HG02798 (cell line): Measurements from ENCODE around the gene NT5C1B.

Experiments
- ATAC-seq: cut with Tn5 transposase; IDR thresholded peaks from one replicate; pipeline ENCODE4 v1.9.1; 2021; ENCODE audit warnings: mild to moderate bottlenecking; ENCODE audit not compliant: unreplicated experiment, poor library complexity

Gene NT5C1B

DNA sequence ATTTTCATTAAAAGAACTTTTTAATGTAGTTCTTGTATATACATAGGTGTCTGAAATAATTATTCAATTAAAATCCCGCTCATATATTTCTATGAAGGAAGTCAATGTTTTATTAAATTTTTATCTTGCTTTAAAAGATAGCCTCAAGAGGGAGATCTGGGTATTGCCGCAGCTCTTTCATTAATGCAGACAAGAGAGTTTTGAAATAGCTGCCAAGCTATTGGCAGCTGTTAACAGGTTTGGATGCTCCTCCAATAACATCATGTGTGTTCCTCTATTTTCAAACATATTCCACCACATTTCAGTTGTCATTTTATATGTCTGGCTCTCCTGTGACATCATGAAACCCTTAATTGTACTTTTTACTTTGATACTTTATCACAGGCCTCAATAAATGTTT is 12.9 kb upstream of the NT5C1B start:
- no peak for ATAC-seq

DNA sequence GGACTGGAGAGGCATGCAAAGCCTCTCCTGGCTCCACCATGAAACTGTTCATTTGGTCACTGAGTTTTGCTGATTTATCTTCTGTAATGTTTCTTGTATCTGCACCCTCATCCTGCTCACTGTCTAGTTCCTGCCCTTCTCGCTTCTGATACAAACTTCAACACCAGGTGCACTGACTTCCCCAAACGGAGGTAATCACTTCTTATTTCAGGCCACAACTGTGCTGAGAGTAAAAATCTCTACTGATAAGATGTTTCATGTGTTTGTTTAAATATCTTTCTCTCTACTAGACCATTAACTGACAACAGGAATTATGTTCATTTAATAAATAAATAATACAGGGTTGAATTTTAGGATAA is 10.9 kb upstream of the NT5C1B start:
- no peak for ATAC-seq

DNA sequence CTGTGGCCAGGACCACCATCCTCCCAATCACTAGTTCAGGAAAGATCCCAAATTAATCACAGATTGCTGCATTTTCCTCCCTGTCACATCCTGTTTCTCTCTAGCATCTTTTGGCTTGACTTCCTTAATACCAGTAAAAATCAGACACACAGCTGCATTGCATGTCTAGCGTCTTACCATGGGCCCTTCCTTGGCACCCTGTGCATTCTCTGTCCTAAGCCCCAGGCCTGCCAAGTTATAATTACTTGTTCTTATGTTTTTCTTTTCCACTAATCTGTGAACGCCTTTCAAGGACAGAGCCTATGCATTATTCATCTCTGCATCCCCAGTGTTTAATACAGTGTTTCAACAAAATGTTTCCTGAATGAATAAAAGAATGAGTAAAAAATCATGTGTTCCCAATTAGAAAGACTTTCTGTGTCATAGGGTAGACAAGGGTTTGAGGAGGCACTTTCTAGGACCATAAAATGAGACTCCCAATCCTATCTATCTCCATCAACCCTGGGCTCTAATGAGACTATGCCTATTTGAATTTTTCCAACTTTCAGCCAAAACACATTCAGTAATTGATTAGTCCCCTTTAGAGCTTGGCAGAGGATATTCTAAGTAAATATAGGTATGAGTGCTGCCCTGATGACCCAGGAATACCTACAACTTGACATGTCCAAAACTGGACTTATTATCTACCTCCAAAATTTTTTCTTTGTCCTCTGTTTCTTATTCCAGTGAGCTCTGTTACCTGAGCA is 10.3 kb upstream of the NT5C1B start:
- ATAC-seq: no peak

DNA sequence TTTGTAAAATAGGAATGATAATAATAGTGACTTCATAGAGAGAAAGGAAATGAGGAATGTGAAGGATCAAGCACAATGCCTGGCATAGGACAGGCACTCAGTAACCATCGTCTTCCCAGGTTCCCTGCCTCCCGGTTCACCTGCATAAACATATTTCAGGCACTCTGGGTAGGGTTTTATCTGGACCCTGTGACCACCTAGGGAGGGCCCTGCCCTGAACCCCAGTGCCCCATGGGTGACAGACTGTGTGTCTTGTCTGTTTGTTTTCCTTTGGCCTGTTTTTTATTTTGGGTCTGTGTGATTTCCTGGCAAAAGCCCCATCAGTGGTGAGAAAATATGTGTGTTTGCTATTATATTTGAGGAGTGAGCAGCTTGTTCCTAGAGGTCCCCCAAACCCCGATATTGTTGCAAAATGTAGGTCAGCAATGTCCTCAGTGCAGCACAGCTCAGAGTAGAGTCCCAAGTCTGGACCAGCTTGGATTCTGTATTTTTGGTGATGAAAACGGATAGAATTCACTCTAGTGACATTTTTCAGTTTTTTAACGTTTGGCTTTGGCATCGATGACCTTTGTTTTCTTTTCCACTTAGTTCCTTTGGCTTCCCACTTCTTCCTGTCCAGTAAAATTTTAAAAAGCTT is 9.6 kb upstream of the NT5C1B start:
- no peak for ATAC-seq

DNA sequence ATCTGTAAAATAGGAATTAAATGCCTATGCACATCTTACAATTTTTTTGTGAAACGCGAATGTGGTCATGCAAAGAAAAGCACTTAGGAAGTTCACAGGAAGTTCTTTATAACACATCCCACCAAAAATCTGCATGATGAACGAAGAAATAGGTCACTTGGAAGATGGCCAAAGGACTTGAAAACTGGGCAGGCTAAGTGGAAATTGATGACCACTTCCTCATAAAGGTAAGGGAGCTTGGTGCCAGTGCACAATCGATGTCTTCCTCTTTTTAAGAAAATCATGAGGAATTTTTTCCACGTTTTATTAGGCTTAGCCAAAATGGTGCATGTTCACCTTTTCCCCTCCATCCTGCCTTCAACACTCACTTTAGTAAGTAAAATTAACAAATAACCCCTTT is 8.2 kb upstream of the NT5C1B start:
- no peak for ATAC-seq

DNA sequence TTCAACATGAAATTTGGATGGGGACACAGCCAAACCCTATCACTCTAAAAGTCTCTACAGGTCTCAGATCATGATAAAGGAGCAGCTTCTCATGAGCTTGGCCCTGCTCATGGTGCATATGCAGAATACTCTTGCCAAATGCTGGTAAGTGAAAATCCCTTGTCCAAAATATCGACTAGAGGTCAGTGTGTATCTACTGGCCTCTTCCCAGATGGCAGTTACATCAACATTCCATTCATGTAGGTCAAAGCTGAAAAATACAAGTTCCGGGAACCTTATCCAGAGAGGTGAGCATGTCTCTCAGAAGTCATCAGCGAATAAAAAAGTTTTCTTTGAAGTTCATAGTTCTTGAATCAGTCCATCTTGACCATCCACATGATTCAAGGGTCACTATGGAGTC is 7.6 kb upstream of the NT5C1B start:
- ATAC-seq: no peak

DNA sequence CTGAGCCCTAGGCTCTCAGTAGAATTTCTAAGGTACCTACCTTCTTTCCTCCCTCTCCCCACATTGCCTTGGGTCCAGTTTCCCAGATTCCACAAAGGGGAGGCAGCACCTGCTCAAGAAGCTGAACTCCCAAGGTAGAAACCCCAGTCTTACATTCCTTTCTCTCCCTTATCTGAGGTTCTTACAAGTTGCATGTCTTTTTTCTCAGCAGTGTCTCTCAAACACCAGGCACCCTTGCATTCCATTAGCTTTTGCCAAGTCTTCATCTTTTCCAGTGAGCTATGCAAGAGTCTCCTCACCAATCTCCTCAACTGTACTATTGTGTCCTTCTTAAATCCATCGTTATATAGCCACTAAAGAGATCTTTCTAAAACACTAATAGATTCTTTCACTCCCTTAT is 4.1 kb upstream of the NT5C1B start:
- no peak for ATAC-seq

DNA sequence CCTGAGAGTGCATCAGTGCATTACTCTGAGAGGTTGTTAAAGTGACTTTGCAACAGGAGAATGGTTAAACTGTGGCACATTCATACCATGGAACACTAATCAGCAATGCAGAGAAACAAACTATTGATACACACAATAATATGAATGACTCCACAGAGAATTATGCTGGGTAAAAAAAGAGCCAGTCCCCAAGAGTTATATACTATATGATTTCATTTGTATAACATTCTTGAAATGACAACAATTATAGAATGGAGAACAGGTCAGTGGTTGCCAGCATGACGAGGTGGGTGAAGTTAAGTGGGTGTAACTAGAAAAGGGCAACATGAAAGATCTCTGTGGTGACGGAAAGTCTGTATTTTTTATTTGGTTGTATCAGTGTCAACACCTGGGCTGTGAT is 3.0 kb upstream of the NT5C1B start:
- ATAC-seq: no peak

DNA sequence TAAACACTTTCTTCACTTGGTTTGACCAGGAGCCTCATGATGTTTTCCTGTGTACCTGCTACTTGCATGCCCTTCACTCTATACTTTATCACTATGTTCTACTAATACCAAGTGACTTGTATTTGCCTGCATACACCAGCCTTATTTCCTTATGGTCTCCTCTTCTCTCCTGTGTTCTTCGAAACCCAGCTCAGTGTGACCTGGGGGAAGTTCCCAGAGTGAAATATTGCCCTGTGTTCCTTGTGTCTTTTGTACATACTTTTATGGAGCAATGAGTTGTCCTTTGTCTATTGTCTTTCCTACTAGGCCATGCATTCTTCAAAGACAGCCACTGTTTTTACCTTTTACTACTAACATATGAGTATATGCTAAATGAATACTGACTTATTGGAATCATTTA is 567 bp downstream of the NT5C1B start:
- no peak for ATAC-seq

DNA sequence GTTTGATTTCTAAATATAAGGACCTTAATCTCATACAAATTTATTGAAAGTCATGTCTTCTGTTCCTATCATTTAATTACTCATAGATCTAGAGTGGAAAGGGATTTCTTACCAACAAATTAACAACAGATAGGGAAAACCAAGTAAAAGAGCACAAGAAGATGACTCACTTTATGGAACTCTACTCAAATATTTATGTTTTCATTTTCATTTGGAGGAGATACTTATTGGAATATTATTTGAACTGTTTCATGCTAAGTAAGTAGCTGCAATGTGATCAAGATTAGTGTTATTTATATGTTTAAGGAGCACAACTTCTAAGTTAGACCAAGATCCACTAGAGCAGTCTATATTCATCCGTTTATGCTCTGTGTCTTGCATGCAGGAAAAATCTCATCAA is 1.3 kb downstream of the NT5C1B start:
- ATAC-seq: no peak

DNA sequence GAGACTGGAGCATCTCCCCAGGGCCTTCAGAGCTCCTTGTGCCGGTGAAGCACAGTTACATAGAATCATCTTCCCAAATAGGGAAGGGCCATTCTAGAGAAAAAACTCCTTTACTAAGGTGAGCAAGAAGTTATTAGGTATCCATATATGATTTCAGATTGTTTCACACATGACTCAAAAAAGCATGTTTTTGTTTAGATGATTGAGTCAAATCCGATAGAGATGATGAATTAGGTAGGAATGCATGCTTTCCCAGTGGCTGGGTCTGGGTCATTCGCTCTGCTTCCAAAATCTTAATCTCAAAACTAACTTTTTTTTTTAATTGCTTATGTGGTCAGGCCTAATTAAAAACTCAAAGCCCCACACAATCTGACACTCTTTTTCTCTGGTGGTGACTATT is 3.8 kb downstream of the NT5C1B start:
- no peak for ATAC-seq

DNA sequence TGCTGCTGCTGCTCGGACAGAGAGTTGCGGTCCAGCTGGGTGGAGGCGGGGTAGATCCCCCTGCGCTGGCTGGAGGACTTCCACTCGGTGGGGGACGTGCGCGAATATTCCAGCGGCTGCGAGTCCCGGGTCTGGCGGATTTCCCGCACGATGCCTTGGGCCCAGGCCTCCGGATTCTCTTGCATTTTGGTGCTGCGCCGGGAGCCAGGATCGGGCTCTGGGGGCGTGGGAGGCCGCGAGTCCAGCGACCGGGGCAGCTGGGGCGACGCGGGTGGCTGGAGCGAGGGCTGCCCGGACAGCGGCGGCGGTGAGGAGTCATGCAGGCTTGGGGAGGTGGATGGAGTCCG is 4.8 kb downstream of the NT5C1B start:
- no peak for ATAC-seq

DNA sequence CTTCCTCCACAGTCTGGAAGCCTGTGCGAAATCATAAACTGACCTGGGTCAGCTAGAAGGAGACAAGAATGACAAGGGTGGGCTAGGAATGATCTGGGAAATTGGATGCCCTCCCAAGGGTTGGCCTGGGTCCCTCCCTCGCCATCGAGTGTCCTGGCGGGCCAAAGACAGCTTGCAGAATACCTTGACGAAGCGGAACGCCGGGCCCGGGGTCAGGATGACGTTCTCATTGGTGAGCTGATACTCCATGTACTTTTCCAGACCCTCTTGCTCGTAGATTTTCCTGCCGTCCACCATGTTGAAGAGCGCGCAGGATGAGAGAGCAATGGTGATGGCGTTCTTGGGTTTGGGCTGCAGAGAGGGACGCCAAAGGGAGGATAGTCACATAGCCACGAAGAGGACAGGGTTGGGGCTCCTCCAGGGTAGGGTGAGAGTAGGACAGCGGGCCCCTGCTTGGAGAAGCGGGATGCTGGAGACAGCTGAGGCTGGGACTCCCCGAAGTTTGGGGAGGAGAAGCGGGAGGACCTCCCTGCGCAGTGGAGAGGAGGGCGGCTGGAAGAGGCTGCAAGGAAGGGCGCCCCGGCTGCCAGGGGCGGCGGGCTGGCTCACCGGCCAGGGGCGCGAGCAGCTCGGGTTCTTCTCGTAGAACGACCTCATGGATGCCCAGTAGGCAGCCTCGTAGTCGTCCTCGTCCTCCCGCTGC is 5.3 kb downstream of the NT5C1B start:
- ATAC-seq: no peak

DNA sequence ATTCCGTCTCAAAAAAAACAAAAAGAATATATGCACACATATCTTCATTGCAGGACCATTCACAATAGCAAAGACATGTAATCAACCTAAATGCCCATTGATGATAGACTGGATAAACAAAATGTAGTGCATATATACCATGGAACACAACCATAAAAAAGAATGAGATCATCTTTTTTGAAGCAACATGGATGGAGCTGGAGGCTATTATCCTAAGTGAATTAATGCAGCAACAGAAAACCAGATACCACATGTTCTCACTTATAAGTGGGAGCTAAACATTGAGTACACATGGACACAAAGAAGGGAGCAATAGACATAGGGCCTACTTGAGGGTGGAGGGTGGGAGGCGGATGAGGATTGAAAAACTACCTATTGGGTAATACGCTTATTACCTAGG is 8.8 kb downstream of the NT5C1B start:
- no peak for ATAC-seq

DNA sequence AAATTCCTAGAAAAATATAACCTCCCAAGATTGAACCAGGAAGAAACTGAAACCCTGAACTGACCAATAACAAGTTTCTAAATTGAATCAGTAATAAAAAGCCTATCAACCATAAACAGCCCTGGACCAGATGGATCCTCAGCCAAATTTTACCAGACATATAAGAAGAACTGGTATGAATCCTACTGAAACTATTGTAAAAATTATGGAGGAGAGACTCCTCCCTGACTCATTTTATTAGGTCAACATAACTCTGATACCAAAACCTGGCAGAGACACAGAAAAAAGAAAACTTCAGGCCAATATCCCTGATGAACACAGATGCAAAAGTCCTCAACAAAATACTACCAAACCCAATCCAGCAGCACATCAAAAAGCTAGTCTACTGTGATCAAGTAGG is 11.3 kb downstream of the NT5C1B start:
- no peak for ATAC-seq

DNA sequence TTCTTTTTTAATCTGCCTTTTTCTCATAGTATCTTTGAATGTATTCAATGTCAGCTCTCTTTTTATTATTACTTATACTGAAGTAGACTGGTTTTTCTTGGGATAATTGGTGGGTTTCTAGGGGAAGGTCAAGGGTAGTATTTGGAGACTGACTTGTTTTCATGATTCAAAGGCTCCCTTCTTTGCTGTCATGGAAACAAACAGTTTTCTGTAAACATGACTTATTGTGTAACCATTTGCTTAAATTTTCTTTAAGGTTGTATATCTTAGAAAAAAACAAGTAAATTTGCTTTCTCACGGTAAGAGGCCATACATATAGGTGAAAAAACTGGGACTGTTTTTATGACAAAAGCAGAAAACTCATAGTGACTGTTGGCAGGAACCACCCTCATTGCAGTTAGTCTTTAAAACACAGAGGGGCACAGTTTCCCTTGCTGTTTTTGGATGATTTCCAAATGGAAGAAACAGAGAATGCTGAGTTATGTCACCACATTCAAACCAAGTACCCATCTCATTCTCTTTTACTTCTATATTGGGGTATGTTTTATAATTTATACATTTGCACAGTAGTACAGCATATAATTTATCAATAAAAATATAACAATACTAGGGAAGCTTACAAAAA is 23.1 kb downstream of the NT5C1B start:
- no peak for ATAC-seq

DNA sequence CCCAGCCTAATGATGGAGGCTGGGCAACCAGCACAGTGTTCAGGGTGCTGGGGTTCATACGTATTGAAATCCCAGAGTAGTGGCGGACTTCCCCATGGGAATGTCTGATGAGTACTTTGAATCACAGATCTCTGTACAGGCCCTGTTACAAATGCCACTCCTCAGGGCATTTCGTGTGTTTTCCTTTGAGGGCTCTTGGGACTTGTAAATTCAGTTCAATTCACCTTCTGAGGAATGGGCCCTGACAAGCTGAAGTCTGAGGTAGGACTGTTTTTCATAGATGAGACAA is 28.6 kb downstream of the NT5C1B start:
- no peak for ATAC-seq

DNA sequence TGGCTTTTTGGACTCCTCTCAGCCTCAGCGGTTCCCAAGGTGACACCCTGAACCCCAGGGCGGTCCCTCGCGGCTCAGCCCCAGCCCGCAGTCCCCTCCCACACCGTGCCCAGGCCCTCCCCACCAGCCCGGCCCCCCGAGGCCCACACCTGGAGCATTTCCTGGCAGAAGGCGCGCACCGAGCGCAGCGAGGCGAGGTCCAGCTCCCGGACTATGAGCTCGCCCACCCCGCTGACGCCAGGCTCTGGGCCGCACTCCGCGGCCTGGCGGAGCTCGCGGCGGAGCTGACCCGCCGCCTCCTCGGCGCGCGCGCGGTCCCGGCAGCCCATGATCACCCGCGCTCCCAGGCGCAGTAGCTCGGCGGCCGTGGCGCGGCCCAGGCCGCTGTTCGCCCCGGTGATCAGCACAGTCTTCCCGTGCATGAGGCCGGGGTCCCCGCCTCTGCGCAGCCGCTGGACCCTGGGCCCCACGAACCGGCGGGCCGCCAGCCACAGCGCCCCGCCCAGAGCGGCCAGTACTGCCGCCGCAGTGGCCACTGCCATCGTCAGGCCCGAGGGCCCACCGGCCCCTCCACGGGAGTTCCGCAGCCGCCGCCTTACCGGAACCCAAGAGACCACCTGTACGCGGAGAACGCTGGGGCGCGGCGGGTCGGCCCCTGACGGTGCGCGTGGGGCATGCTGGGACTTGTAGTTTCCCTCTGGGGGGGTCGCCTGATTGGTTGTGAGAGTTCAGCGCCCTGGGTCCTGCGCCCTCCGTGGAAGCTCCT is 29.2 kb downstream of the NT5C1B start, which contains the start of gene RDH14:
TSS of gene RDH14 (minus strand) at position 623 of the 766 bp plus-strand sequence. CDS start at position 542, 81 bp downstream.
- ATAC-seq: peak; percentile 95

DNA sequence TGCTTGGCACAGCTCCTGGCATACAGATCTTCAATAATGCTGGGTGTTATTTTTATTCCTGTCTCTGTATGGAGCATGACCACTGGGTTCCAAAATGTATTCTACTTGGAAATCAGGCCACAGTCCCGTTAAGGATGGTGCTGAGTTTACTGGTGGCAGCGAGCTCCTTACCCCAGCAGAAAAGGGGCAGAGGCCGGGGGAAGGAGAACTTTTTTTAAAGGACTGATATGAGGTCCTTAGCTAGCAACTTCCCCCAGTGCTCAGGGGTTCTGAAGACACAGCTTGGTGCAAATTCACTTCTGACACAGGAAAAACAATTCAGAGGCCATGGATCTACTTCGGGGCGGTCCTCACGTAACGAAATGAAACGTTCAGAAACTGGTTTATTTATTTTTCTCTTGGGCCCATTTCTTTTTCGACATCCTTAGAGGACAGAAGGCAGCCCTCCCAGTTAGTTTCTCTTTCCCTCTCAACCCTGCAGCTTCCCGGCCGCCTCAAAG is 29.8 kb downstream of the NT5C1B start:
- no peak for ATAC-seq

DNA sequence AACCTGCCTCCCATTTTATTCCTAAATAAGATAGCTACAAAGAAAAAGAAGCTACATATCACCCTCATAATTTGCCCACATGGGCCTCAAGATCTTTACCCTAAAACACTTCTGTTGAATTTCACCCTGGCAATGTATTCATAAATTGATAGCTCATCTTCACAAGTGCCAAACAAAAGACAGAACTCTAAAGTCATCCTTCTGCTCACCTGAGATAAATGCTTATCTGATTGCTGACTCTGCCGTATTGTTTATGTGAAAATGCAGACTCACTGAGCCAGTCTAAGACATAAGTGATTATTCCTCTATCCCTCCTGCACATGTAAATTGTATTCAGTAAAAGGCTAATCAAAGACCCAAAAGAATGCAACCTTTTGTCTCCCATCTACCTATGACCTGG is 30.9 kb downstream of the NT5C1B start:
- ATAC-seq: no peak

DNA sequence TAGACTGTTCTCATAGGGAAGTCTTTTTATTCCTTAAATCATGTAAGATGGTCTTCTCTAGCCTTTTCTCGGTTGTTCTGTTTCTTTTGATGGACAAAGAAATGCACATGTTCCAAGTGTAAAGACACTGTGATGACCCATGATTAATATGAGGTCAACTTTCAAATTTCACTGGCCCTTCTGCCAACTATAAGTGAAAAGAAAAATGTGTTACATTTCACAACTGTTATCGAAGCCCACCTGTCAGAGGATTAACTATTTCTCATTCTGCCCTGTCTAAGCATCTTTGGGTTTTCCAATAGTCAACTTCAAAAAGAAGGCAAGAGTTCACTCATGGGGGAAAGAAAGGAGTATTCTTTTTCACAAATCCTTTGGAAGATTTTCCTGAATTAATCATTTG is 32.2 kb downstream of the NT5C1B start:
- no peak for ATAC-seq
